Measurements from ENCODE around the gene FBXO44.

FBXO44 gene

GRCh38 chr1:11697188-11697892, 42.7 kb downstream of the FBXO44 start:
- H3K4me1 ChIP-seq (ENCODE audit: low read length) = no peaks in the 10 kb centered on the region
- H4K20me1 ChIP-seq (ENCODE audit: insufficient read depth, low read length) = no peaks in the 10 kb centered on the region
- TF ChIP-seq EZH2phosphoT487 (IDR thresholded peaks at IDR 0.05; ENCODE audit: low read depth) = no peak
- TF ChIP-seq, protein P1, sequence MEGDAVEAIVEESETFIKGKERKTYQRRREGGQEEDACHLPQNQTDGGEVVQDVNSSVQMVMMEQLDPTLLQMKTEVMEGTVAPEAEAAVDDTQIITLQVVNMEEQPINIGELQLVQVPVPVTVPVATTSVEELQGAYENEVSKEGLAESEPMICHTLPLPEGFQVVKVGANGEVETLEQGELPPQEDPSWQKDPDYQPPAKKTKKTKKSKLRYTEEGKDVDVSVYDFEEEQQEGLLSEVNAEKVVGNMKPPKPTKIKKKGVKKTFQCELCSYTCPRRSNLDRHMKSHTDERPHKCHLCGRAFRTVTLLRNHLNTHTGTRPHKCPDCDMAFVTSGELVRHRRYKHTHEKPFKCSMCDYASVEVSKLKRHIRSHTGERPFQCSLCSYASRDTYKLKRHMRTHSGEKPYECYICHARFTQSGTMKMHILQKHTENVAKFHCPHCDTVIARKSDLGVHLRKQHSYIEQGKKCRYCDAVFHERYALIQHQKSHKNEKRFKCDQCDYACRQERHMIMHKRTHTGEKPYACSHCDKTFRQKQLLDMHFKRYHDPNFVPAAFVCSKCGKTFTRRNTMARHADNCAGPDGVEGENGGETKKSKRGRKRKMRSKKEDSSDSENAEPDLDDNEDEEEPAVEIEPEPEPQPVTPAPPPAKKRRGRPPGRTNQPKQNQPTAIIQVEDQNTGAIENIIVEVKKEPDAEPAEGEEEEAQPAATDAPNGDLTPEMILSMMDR (IDR thresholded peaks at IDR 0.05; ENCODE audit: low read depth, low read length) = no peak
- H3K9ac ChIP-seq (ENCODE audit: low read length) = no peak overlapping the region
- H3K27ac ChIP-seq (ENCODE audit: low read length) = no peak overlapping the region
- H3K9me3 ChIP-seq (ENCODE audit: insufficient read depth, low read length) = no peaks in the 10 kb centered on the region
- no peaks in the 10 kb centered on the region for H3K79me2 ChIP-seq (ENCODE audit: low read length)
- no peaks in the 10 kb centered on the region for H3K36me3 ChIP-seq (replicated peaks; ENCODE audit: low read depth, low read length)
- no peak overlapping the region for H2AFZ ChIP-seq (ENCODE audit: low read depth, low read length)
- H3K4me2 ChIP-seq (ENCODE audit: low read length) = no peak overlapping the region
- no peaks in the 10 kb centered on the region for H3K27me3 ChIP-seq (ENCODE audit: low read depth, low read length)
- no peak overlapping the region for H3K4me3 ChIP-seq (ENCODE audit: low read length)

GRCh38 chr1:11697893-11698210, 43.2 kb downstream of the FBXO44 start:
- Histone ChIP-seq H3K79me2 (ENCODE audit: low read length) (no peaks in the 10 kb centered on the region), H3K9me3 (ENCODE audit: insufficient read depth, low read length) (no peaks in the 10 kb centered on the region), H3K27ac (ENCODE audit: low read length) (no peak overlapping the region), H3K9ac (ENCODE audit: low read length) (no peak overlapping the region), H3K4me1 (ENCODE audit: low read length) (no peaks in the 10 kb centered on the region), H3K36me3 (replicated peaks; ENCODE audit: low read depth, low read length) (no peaks in the 10 kb centered on the region), H4K20me1 (ENCODE audit: insufficient read depth, low read length) (no peaks in the 10 kb centered on the region), H3K4me2 (ENCODE audit: low read length) (no peak overlapping the region), H2AFZ (ENCODE audit: low read depth, low read length) (no peak overlapping the region), H3K4me3 (ENCODE audit: low read length) (no peak overlapping the region), H3K27me3 (ENCODE audit: low read depth, low read length) (no peaks in the 10 kb centered on the region)
- TF ChIP-seq, protein P1 (IDR thresholded peaks at IDR 0.05; ENCODE audit: low read depth, low read length) = no peak
- no peak for TF ChIP-seq EZH2phosphoT487 (IDR thresholded peaks at IDR 0.05; ENCODE audit: low read depth)

GRCh38 chr1:11700601-11701467, 46.2 kb downstream of the FBXO44 start:
- H3K4me3 ChIP-seq (ENCODE audit: low read length) = no peak overlapping the region
- H3K79me2 ChIP-seq (ENCODE audit: low read length) = no peaks in the 10 kb centered on the region
- H3K27ac ChIP-seq (ENCODE audit: low read length) = no peak overlapping the region
- H4K20me1 ChIP-seq (ENCODE audit: insufficient read depth, low read length) = no peaks in the 10 kb centered on the region
- no peaks in the 10 kb centered on the region for H3K4me1 ChIP-seq (ENCODE audit: low read length)
- H2AFZ ChIP-seq (ENCODE audit: low read depth, low read length) = no peak overlapping the region
- TF ChIP-seq, protein P1 (IDR thresholded peaks at IDR 0.05; ENCODE audit: low read depth, low read length) = no peak
- TF ChIP-seq EZH2phosphoT487 (IDR thresholded peaks at IDR 0.05; ENCODE audit: low read depth) = no peak
- H3K4me2 ChIP-seq (ENCODE audit: low read length) = no peak overlapping the region
- no peaks in the 10 kb centered on the region for H3K27me3 ChIP-seq (ENCODE audit: low read depth, low read length)
- no peak overlapping the region for H3K9ac ChIP-seq (ENCODE audit: low read length)
- no peaks in the 10 kb centered on the region for H3K9me3 ChIP-seq (ENCODE audit: insufficient read depth, low read length)
- H3K36me3 ChIP-seq (replicated peaks; ENCODE audit: low read depth, low read length) = no peaks in the 10 kb centered on the region

GRCh38 chr1:11701551-11701961, 46.9 kb downstream of the FBXO44 start:
- Histone ChIP-seq H3K4me1 (ENCODE audit: low read length) (no peaks in the 10 kb centered on the region), H2AFZ (ENCODE audit: low read depth, low read length) (no peak overlapping the region), H3K27me3 (ENCODE audit: low read depth, low read length) (no peaks in the 10 kb centered on the region), H3K9ac (ENCODE audit: low read length) (no peak overlapping the region), H3K4me2 (ENCODE audit: low read length) (no peak overlapping the region), H3K4me3 (ENCODE audit: low read length) (no peak overlapping the region), H3K9me3 (ENCODE audit: insufficient read depth, low read length) (no peaks in the 10 kb centered on the region), H3K79me2 (ENCODE audit: low read length) (no peaks in the 10 kb centered on the region), H3K27ac (ENCODE audit: low read length) (no peak overlapping the region), H3K36me3 (replicated peaks; ENCODE audit: low read depth, low read length) (no peaks in the 10 kb centered on the region), H4K20me1 (ENCODE audit: insufficient read depth, low read length) (no peaks in the 10 kb centered on the region)
- TF ChIP-seq, protein P1 (IDR thresholded peaks at IDR 0.05; ENCODE audit: low read depth, low read length) = no peak
- no peak for TF ChIP-seq EZH2phosphoT487 (IDR thresholded peaks at IDR 0.05; ENCODE audit: low read depth)
